Raji (cell line): ENCODE results near the gene PCSK5.

Source experiments
- POLR2A ChIP-seq: IDR thresholded peaks from 2 replicates; pipeline ENCODE4 v1.6.1; 2011; ENCODE audit warnings: low read depth, low read length, control low read depth; ENCODE audit not compliant: insufficient read depth

PCSK5 gene

GRCh38 chr9:76127637-76128036, 237.2 kb downstream of the PCSK5 start:
- TF ChIP-seq POLR2A: no peak

GRCh38 chr9:76135902-76136301, 245.4 kb downstream of the PCSK5 start:
- TF ChIP-seq POLR2A: no peak

GRCh38 chr9:76136986-76137385, 246.5 kb downstream of the PCSK5 start:
- no peak for TF ChIP-seq POLR2A

GRCh38 chr9:76137931-76138330, 247.5 kb downstream of the PCSK5 start:
- TF ChIP-seq POLR2A: no peak

GRCh38 chr9:76138360-76138759, 247.9 kb downstream of the PCSK5 start:
- no peak for TF ChIP-seq POLR2A

GRCh38 chr9:76143834-76144233, 253.4 kb downstream of the PCSK5 start:
- TF ChIP-seq POLR2A: no peak

GRCh38 chr9:76150013-76150412, 259.5 kb downstream of the PCSK5 start:
- no peak for TF ChIP-seq POLR2A

GRCh38 chr9:76151267-76151666, 260.8 kb downstream of the PCSK5 start:
- no peak for TF ChIP-seq POLR2A

GRCh38 chr9:76153339-76153738, 262.9 kb downstream of the PCSK5 start:
- no peak for TF ChIP-seq POLR2A

GRCh38 chr9:76153902-76154629, 263.6 kb downstream of the PCSK5 start:
- no peak for TF ChIP-seq POLR2A

- TF ChIP-seq POLR2A: no peak
Measured at GRCh38 chr9:76155361-76155760, 264.9 kb downstream of the PCSK5 start.

GRCh38 chr9:76158713-76159112, 268.2 kb downstream of the PCSK5 start:
- TF ChIP-seq POLR2A: no peak

GRCh38 chr9:76159293-76159926, 268.9 kb downstream of the PCSK5 start:
- TF ChIP-seq POLR2A: no peak

- TF ChIP-seq POLR2A: no peak
Measured at GRCh38 chr9:76161106-76161505, 270.6 kb downstream of the PCSK5 start.

GRCh38 chr9:76161541-76161940, 271.1 kb downstream of the PCSK5 start:
- TF ChIP-seq POLR2A: no peak

- TF ChIP-seq POLR2A: no peak
Measured at GRCh38 chr9:76162086-76162730, 271.7 kb downstream of the PCSK5 start.

- no peak for TF ChIP-seq POLR2A
Measured at GRCh38 chr9:76162751-76163500, 272.5 kb downstream of the PCSK5 start.
